ENCODE measurements around the gene ADCY3.

The ADCY3 gene

GRCh38 chr2:24881158-24881557, 38.9 kb downstream of the ADCY3 start:
- DNase-seq (ENCODE audit: insufficient read length, low spot score), result no peak
- no peak for TF ChIP-seq CTCF (IDR thresholded peaks at IDR 0.05; ENCODE audit: insufficient read depth, missing control alignments)
- FAIRE-seq, result no peak

- FAIRE-seq (no peak), DNase-seq (ENCODE audit: insufficient read length, low spot score) (no peak)
- TF ChIP-seq CTCF (IDR thresholded peaks at IDR 0.05; ENCODE audit: insufficient read depth, missing control alignments), result no peak
These were observed 41.7 kb downstream of the ADCY3 start for GRCh38 chr2:24878341-24878740.

- DNase-seq (ENCODE audit: insufficient read length, low spot score), result no peak
- no peak for TF ChIP-seq CTCF (IDR thresholded peaks at IDR 0.05; ENCODE audit: insufficient read depth, missing control alignments)
- FAIRE-seq, result no peak
These were observed 42.4 kb downstream of the ADCY3 start for GRCh38 chr2:24877646-24878045.

GRCh38 chr2:24877067-24877466, 43.0 kb downstream of the ADCY3 start:
- TF ChIP-seq CTCF (IDR thresholded peaks at IDR 0.05; ENCODE audit: insufficient read depth, missing control alignments), result no peak
- FAIRE-seq (no peak), DNase-seq (ENCODE audit: insufficient read length, low spot score) (no peak)

- TF ChIP-seq CTCF (IDR thresholded peaks at IDR 0.05; ENCODE audit: insufficient read depth, missing control alignments), result no peak
- no peak for DNase-seq (ENCODE audit: insufficient read length, low spot score)
- FAIRE-seq, result no peak
These were observed 44.1 kb downstream of the ADCY3 start for GRCh38 chr2:24875901-24876300.

GRCh38 chr2:24875272-24875671, 44.8 kb downstream of the ADCY3 start:
- DNase-seq (ENCODE audit: insufficient read length, low spot score) (no peak), FAIRE-seq (no peak)
- no peak for TF ChIP-seq CTCF (IDR thresholded peaks at IDR 0.05; ENCODE audit: insufficient read depth, missing control alignments)

- no peak for TF ChIP-seq CTCF (IDR thresholded peaks at IDR 0.05; ENCODE audit: insufficient read depth, missing control alignments)
- DNase-seq (ENCODE audit: insufficient read length, low spot score) (no peak), FAIRE-seq (no peak)
These were observed 46.0 kb downstream of the ADCY3 start for GRCh38 chr2:24874035-24874434.

All from D721Med (cell line).